B cell (primary cell): ENCODE results near the gene ST8SIA5.

Experiments used
- EZH2 ChIP-seq: IDR thresholded peaks from 2 replicates; pipeline ENCODE4 v1.6.1; 2012; ENCODE audit warnings: borderline replicate concordance, low read depth, mild to moderate bottlenecking, moderate library complexity, low read length; ENCODE audit not compliant: insufficient read depth, poor library complexity, severe bottlenecking
- TF ChIP-seq, protein P1 (sequence below): fragments of 200-600 bp; IDR thresholded peaks from one replicate; pipeline ENCODE4 v1.8.0; 2022; ENCODE audit warnings: antibody characterized with exemption, mild to moderate bottlenecking

DNA sequence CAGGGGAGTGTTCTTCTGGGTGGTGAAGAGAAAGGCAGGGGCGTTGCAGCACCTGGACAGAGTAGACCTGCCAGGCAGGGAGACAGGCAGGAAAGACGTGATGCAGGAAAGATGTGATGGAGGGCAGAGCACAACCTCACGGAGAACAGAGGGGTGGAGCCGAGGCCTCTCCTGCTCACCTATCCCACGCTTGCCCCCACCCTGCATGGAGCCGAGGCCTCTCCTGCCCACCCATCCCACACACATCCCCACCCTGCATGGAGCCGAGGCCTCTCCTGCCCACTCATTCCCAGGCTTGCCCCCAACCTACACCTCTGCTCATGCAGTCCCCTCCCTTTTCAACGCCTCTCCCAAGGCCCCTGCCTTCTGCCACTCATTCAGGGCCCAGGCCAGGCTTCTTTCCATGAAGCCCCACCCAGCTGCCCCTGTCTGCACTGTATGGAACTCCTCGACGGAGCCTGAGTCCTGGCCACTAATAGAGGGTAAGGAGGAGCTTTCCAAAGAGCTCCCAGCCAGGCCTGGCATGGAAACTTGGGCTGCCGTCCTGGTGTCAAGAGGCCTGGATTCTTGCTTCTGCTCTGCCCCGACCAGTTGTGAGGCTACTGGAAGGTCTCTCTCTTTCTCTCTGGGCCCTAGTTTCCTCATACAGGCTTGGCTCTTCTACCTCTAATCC, 67.9 kb downstream of the ST8SIA5 start:
- no peak for TF ChIP-seq EZH2
- TF ChIP-seq, protein P1, sequence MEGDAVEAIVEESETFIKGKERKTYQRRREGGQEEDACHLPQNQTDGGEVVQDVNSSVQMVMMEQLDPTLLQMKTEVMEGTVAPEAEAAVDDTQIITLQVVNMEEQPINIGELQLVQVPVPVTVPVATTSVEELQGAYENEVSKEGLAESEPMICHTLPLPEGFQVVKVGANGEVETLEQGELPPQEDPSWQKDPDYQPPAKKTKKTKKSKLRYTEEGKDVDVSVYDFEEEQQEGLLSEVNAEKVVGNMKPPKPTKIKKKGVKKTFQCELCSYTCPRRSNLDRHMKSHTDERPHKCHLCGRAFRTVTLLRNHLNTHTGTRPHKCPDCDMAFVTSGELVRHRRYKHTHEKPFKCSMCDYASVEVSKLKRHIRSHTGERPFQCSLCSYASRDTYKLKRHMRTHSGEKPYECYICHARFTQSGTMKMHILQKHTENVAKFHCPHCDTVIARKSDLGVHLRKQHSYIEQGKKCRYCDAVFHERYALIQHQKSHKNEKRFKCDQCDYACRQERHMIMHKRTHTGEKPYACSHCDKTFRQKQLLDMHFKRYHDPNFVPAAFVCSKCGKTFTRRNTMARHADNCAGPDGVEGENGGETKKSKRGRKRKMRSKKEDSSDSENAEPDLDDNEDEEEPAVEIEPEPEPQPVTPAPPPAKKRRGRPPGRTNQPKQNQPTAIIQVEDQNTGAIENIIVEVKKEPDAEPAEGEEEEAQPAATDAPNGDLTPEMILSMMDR: no peak
